ENCODE data around the gene MUC6.
A peak's percentile ranks its signal among the peaks of the same experiment; 100 is the strongest.

MUC6 gene

DNA sequence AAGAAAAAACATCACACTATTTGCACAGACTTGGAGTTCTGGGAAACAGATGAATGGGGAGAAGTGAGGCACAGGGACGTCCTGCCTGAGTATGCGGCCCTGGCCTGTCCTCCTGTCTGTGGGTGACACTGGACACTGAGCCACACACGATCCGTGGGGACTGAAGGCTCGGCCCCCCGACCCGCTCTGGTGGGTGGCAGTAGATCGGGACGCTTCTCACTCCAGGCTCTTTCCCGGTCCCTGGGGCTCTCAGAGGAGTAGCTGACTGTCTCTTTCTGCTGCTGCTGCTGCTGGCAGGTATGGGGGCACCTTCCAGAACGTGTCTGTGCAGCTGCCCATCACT lies 27.7 kb downstream of the MUC6 start:
- TF ChIP-seq, protein P1, sequence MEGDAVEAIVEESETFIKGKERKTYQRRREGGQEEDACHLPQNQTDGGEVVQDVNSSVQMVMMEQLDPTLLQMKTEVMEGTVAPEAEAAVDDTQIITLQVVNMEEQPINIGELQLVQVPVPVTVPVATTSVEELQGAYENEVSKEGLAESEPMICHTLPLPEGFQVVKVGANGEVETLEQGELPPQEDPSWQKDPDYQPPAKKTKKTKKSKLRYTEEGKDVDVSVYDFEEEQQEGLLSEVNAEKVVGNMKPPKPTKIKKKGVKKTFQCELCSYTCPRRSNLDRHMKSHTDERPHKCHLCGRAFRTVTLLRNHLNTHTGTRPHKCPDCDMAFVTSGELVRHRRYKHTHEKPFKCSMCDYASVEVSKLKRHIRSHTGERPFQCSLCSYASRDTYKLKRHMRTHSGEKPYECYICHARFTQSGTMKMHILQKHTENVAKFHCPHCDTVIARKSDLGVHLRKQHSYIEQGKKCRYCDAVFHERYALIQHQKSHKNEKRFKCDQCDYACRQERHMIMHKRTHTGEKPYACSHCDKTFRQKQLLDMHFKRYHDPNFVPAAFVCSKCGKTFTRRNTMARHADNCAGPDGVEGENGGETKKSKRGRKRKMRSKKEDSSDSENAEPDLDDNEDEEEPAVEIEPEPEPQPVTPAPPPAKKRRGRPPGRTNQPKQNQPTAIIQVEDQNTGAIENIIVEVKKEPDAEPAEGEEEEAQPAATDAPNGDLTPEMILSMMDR (IDR thresholded peaks at IDR 0.05; ENCODE audit: low read depth, low read length) = no peak
- DNase-seq (ENCODE audit: low read depth, low spot score) = no peak
- in situ Hi-C loops (cut with HindIII; ENCODE audit: low sequenced_read_pairs) = no loop called here
- no peak overlapping the region for H3K4me3 ChIP-seq (ENCODE audit: low read depth, low read length)

DNA sequence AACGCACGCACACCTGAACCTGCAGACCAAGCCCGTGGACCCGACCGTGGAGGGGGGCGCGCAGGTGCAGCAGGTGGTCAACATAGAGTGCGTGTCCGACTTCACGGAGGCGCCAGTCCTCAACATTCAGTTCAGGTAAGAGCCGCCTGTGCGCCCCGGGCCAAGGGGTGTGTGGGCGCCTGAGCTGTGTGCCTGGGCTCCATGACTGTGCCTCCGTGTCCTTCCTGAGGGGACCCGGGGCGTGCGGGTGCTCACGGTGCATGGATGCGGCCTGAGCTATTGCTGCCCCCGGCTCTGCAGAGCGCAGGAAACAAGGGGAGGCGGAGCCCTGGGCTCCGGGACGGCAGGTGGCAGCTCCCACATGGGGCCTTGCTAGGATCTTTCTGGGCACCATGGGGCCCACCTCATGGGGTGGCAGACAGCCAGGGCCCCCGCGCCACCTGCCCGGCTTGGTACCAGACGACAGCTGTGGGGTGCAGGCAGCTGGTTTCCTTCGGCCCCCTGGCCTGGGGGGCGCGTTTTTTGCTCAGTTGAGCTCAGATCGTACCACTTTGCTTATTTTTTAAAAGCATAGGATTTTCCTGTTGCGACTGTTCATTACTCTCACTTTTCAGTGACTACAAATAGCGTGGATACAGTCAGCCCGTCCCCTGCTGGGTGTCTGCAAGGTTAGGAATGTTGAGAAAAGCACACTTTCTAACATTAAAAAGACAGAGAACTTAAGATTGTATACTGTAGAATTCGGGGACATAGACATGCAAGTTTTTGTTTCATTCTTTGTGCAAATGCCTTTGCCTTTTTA lies 28.3 kb downstream of the MUC6 start:
- TF ChIP-seq, protein P1 (IDR thresholded peaks at IDR 0.05; ENCODE audit: low read depth, low read length) = no peak
- in situ Hi-C loops (cut with HindIII; ENCODE audit: low sequenced_read_pairs) = no loop called here
- H3K4me3 ChIP-seq (ENCODE audit: low read depth, low read length) = no peak overlapping the region
- DNase-seq (ENCODE audit: low read depth, low spot score) = peak; percentile 30

DNA sequence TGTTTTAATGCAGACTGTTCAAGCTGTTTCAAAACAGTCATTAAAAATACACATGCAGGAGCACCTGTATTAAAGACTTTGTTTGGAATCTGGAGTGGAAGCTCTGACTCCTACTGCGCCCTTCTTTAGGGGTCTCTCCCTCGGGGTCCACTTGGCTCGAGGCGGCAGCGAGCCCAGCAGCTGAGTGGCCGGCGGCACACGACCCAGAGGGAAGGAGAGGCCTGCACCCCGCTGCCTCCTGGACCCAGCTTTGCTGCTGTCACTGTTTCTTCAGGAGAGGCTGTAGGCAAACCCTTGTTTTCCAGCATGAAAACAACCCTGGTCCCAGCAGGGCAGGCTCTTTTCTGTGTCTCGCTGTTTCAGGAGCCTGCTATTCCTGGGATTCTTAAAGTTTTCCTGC lies 29.2 kb downstream of the MUC6 start:
- H3K4me3 ChIP-seq (ENCODE audit: low read depth, low read length) = no peak overlapping the region
- in situ Hi-C loops (cut with HindIII; ENCODE audit: low sequenced_read_pairs) = no loop called here
- TF ChIP-seq, protein P1 (IDR thresholded peaks at IDR 0.05; ENCODE audit: low read depth, low read length) = no peak
- no peak for DNase-seq (ENCODE audit: low read depth, low spot score)

DNA sequence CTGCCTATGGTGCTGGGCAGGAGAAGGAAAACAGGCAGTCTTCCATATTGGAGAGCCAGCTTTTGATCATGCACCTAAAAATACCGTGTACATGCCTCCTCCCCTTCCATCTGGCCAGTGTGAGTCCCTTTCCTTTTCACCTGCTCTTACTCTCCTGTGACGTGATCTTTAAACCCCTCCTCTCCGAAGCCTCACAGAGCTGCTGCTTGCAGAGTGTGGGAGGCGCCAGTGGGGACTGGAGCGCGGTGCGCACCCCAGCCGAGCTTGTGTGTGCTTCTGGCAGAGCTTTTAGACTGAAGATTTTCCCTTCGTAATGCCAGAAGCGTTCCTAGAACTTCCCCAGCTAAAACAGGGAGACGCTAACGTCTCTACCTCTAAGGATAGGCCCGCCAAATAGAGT lies 29.8 kb downstream of the MUC6 start:
- in situ Hi-C loops (cut with HindIII; ENCODE audit: low sequenced_read_pairs) = no loop called here
- TF ChIP-seq, protein P1 (IDR thresholded peaks at IDR 0.05; ENCODE audit: low read depth, low read length) = no peak
- DNase-seq (ENCODE audit: low read depth, low spot score) = no peak
- no peak overlapping the region for H3K4me3 ChIP-seq (ENCODE audit: low read depth, low read length)

DNA sequence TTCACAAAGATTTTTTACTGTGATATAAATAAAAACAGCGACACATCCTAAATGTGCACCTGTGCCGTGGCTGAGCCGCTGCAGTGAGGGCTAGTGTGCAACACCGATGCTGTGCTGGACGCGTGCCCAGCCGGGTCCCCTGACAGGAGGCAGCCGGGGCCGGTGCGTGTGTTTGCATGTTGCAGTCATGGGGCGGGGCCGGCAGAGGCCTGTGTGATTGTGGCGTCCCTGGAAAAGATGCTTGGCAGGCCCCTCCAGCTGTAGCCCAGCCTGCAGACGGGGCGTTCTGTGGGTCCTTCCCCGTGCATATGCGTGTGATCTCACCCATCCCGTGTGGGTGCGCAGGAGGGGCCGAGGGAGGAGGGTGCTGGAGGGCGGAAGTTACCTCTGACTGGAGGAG lies 30.6 kb downstream of the MUC6 start:
- in situ Hi-C loops (cut with HindIII; ENCODE audit: low sequenced_read_pairs) = no loop called here
- H3K4me3 ChIP-seq (ENCODE audit: low read depth, low read length) = no peak overlapping the region
- no peak for DNase-seq (ENCODE audit: low read depth, low spot score)
- TF ChIP-seq, protein P1 (IDR thresholded peaks at IDR 0.05; ENCODE audit: low read depth, low read length) = no peak

DNA sequence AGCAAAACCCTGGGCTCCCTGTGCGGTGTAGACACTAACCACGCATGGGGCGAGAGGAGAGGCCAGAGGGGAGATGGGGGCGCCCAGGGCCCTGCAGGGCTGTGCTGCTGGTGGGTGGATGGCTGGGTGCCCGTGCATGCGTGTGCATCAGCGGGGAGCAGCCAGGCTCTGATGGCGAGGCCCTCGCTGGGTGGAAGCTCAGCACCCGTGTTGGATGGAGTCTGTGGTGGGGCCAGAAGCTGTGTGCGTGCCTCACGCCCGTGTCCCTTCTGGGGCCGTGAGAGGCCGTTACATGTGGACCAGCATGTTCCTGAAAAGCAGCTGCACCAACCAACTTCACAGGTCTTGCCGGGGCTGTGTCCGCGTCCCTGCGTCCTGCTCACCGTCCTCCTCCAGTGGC lies 33.4 kb downstream of the MUC6 start:
- in situ Hi-C loops (cut with HindIII; ENCODE audit: low sequenced_read_pairs) = no loop called here
- TF ChIP-seq, protein P1 (IDR thresholded peaks at IDR 0.05; ENCODE audit: low read depth, low read length) = no peak
- no peak overlapping the region for H3K4me3 ChIP-seq (ENCODE audit: low read depth, low read length)
- DNase-seq (ENCODE audit: low read depth, low spot score) = no peak
